HCT116 (cell line): ENCODE measurements around the gene DMRT3.

ENCODE experiments used
- ATF3 ChIP-seq: IDR thresholded peaks from 2 replicates; pipeline ENCODE4 v1.6.1; 2012
- CEBPB ChIP-seq: IDR thresholded peaks from 2 replicates; pipeline ENCODE4 v1.6.1; 2012; ENCODE audit warnings: low read depth
- CTCF ChIP-seq, 3 experiments: fragments of 200-600 bp in 1 of 3; sonication (generic) in 1 of 3; IDR thresholded peaks in 2 of 3; conservative IDR thresholded peaks in 1 of 3; 2 replicates each; pipeline ENCODE4 v1.5.1; 2012 to 2017; ENCODE audit warnings: low read depth in 2 of 3, low read length in 2 of 3, antibody characterized with exemption in 1 of 3, borderline replicate concordance in 1 of 3, control low read depth in 1 of 3, mild to moderate bottlenecking in 1 of 3, mixed read lengths in 1 of 3, mixed run types in 1 of 3, moderate library complexity in 1 of 3; ENCODE audit not compliant: insufficient read depth in 1 of 3
- EZH2 ChIP-seq: fragments of 200-600 bp; sonication (generic); IDR thresholded peaks from 2 replicates; pipeline ENCODE4 v1.6.1; 2017; ENCODE audit warnings: antibody characterized with exemption, mixed run types
- EZH2phosphoT487 ChIP-seq: fragments of 200-600 bp; IDR thresholded peaks from 2 replicates; pipeline ENCODE4 v1.6.1; 2018; ENCODE audit warnings: antibody characterized with exemption, borderline replicate concordance
- JUND ChIP-seq: IDR thresholded peaks from 2 replicates; pipeline ENCODE4 v1.6.1; 2012
- MAX ChIP-seq: IDR thresholded peaks from 2 replicates; pipeline ENCODE4 v1.6.1; 2012
- POLR2A ChIP-seq: IDR thresholded peaks from 2 replicates; pipeline ENCODE4 v1.7.0; 2011; ENCODE audit warnings: borderline replicate concordance; ENCODE audit not compliant: insufficient read depth, insufficient read length; ENCODE audit errors: extremely low read depth
- POLR2AphosphoS5 ChIP-seq: IDR thresholded peaks from 2 replicates; pipeline ENCODE4 v1.6.1; 2011; ENCODE audit warnings: mild to moderate bottlenecking, low read depth, low read length, moderate library complexity
- REST ChIP-seq: IDR thresholded peaks from 2 replicates; pipeline ENCODE4 v1.6.1; 2012; ENCODE audit warnings: low read depth
- ZBTB33 ChIP-seq: IDR thresholded peaks from 2 replicates; pipeline ENCODE4 v1.6.1; 2011; ENCODE audit warnings: mild to moderate bottlenecking, low read length, moderate library complexity; ENCODE audit not compliant: insufficient replicate concordance; ENCODE audit errors: extremely low read depth
- ZFX ChIP-seq: fragments of 450-650 bp; IDR thresholded peaks from 2 replicates; pipeline ENCODE4 v1.6.1; 2017
- ZNF274 ChIP-seq: fragments of 200-500 bp; sonication (Bioruptor generic); IDR thresholded peaks from 2 replicates; pipeline ENCODE4 v1.6.1; 2014; ENCODE audit warnings: mild to moderate bottlenecking, low read depth, low read length, inconsistent platforms

GRCh38 chr9:1014225-1014624 is 37.8 kb downstream of the DMRT3 start:
- no peak for TF ChIP-seq ZNF274
- TF ChIP-seq EZH2: no peak
- no peak for TF ChIP-seq CTCF (IDR thresholded peaks at IDR 0.05 in 2 of 3, conservative IDR thresholded peaks at IDR 0.05 in 1 of 3; ENCODE audit: borderline replicate concordance in 1 of 3, insufficient read depth in 1 of 3, low read depth in 2 of 3, low read length in 2 of 3)
- TF ChIP-seq REST: no peak
- TF ChIP-seq ZFX: no peak
- TF ChIP-seq EZH2phosphoT487: no peak
- TF ChIP-seq POLR2A: no peak
- TF ChIP-seq JUND: no peak
- TF ChIP-seq MAX: no peak
- no peak for TF ChIP-seq CEBPB
- no peak for TF ChIP-seq ATF3
- no peak for TF ChIP-seq POLR2AphosphoS5
- TF ChIP-seq ZBTB33: no peak
